ENCODE measurements around the gene RSKR. TPM values are rescaled to one million over a fixed set of nuclear protein-coding genes. Genes with fewer than 3 reads are reported as not detected.
"Not testable (repeated sequence)": the region's sequence is repeated elsewhere in the genome, so short reads cannot be mapped to it uniquely, and the experiment has no call there.

The RSKR gene
- total and polyA plus RNA-seq, 2 donors (not counting 1 experiment from before 2014, with no cell fraction given), result 20.3 to 31.9 TPM

DNA sequence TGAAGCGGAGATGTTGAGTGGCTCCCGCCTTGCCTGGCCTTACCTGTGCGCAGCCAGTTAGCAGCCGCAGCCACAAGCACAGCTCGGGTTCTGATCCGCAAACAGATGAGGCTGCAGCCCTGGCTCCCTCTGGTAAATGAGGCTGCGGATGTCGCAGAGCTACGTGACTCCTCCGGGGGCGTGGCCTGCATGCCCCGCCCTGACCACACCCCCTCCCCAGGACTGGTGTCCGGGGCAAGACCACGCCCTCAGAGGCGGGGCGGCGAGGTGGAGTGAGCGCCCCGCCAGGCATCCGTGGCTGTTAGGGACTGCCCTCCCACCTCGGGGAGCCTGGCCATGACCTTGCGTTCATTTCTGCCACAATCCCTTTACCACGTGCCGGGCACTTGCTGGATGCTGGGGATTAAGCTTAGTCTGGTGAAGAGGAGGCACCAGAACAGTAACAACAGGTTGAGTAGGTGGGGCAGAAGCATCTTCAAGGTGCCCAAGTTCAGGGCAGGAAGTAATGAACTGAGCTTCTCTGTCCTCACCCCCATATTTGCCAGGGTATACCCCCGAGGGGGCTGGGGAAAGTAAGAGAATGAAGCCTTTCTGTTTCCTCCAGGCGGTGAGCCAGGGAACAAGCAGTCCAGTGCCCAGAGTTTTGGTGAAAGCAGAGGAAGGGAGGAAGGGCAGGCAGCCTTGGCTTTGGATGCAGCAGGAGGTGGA, 37.1 kb downstream of the RSKR start, which contains the start of gene ALDOC:
TSS of gene ALDOC (minus strand) at position 138 of the 708 bp plus-strand sequence. CDS start 1,363 bp downstream, outside the sequence.
- Histone ChIP-seq H4K20me1 (ENCODE audit: control insufficient read depth, insufficient read depth, low read length, poor library complexity, severe bottlenecking) (no peaks in the 10 kb centered on the region), H3K4me1 (ENCODE audit: control insufficient read depth in 2 of 2, insufficient read depth in 2 of 2, low read length in 2 of 2) (peaks cover 16 to 27% of the 10 kb centered on the region in 2 donors), H3K36me3 (replicated peaks in 1 of 2; ENCODE audit: control extremely low read depth in 1 of 2, control insufficient read depth in 1 of 2, extremely low read depth in 1 of 2, insufficient read depth in 2 of 2, low read length in 1 of 2) (peaks cover 0 to 3% of the 10 kb centered on the region in 2 experiments), H3K9ac (ENCODE audit: low read length) (peak within 1 kb of the TSS; percentile 62), H2AFZ (ENCODE audit: insufficient read depth, low read depth, low read length, poor library complexity, severe bottlenecking) (peak within 1 kb of the TSS; percentile 87), H3K9me3 (ENCODE audit: control extremely low read depth in 1 of 3, control insufficient read depth in 2 of 3, insufficient read depth in 1 of 3, low read length in 2 of 3) (no peaks in the 10 kb centered on the region), H3K27me3 (replicated peaks in 1 of 4; ENCODE audit: control extremely low read depth in 1 of 4, control insufficient read depth in 3 of 4, insufficient read depth in 4 of 4, low read length in 3 of 4) (no peaks in the 10 kb centered on the region), H3K4me2 (replicated peaks; ENCODE audit: low read depth, low read length, poor library complexity, severe bottlenecking) (peak within 1 kb of the TSS; percentile 85), H3K4me3 (ENCODE audit: control extremely low read depth in 1 of 5, extremely low read depth in 1 of 5, insufficient read depth in 1 of 5, low read depth in 2 of 5, low read length in 4 of 5) (peak within 1 kb of the TSS in 4 of 5 experiments; percentile 36 to 58 (median 48)), H3K79me2 (ENCODE audit: control insufficient read depth, insufficient read depth, low read length) (peaks cover 46% of the 10 kb centered on the region), H3K27ac (ENCODE audit: low read length in 2 of 2) (peak within 1 kb of the TSS; percentile 34 to 72)
- TF ChIP-seq CTCF (IDR thresholded peaks at IDR 0.05) (no peak), EZH2 (IDR thresholded peaks at IDR 0.05; ENCODE audit: borderline replicate concordance, insufficient read depth, low read depth, low read length, poor library complexity, severe bottlenecking) (no peak)
- Mint-ChIP-seq H3K27me3 (no peaks in the 10 kb centered on the region), H3K9me3 (ENCODE audit: insufficient read depth) (no peaks in the 10 kb centered on the region), H3K4me3 (peak within 1 kb of the TSS; percentile 85), H3K4me1 (peaks cover 26% of the 10 kb centered on the region), H3K27ac (peak within 1 kb of the TSS; percentile 93)
- intact Hi-C loops (cut with micrococcal nuclease), result loop anchor here (1.0 to 10.0 kb wide), 4 partner anchors 22 to 138 kb away; partner anchors contain the start of genes PROCA1, RAB34, RPL23A and SPAG5
- ATAC-seq (ENCODE audit: low read depth) (peak; percentile 100), DNase-seq (peak; percentile 97)
- CTCF ChIA-PET, result interaction anchor here (0.9 to 2.5 kb wide), 6 partner anchors 10 to 150 kb away, joined by 3 to 6 read pairs (median 3); partner anchors contain the start of gene TLCD1
- POLR2A ChIA-PET, result interaction anchor here (0.6 to 1.7 kb wide), 7 partner anchors 11 to 57 kb away, joined by 3 to 8 read pairs (median 4); partner anchors contain the start of genes SPAG5 and UNC119
- WGBS (ENCODE audit: insufficient coverage), result 4% methylated on average over 20 of the region's 26 CpGs

DNA sequence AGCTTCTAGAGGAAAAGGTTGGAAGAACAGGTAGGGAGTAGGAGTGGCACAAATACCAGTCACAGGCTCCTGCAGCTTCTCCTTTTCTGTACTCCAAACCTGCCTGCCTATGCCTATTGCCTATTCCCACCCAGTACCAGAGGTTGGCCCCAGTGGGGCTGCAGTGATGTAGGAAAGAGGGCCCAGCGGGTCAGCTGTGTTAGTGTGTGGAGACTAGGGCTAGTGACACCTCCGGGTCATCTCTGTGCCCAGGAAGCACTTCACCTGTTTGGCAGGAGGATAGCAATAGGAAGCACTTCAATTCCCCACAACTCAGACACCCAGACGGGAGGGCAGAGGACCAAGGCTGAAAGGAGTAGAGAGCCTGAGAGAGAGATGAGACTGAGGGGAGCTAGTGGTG, 38.0 kb downstream of the RSKR start:
- H3K79me2 ChIP-seq (ENCODE audit: control insufficient read depth, insufficient read depth, low read length), result peaks cover 55% of the 10 kb centered on the region
- H3K27me3 ChIP-seq (replicated peaks in 1 of 4; ENCODE audit: control extremely low read depth in 1 of 4, control insufficient read depth in 3 of 4, insufficient read depth in 4 of 4, low read length in 3 of 4); H4K20me1 ChIP-seq (ENCODE audit: control insufficient read depth, insufficient read depth, low read length, poor library complexity, severe bottlenecking); H2AFZ ChIP-seq (ENCODE audit: insufficient read depth, low read depth, low read length, poor library complexity, severe bottlenecking); H3K9me3 ChIP-seq (ENCODE audit: control extremely low read depth in 1 of 3, control insufficient read depth in 2 of 3, insufficient read depth in 1 of 3, low read length in 2 of 3); ATAC-seq (ENCODE audit: low read depth); H3K9ac ChIP-seq (ENCODE audit: low read length); H3K27me3 Mint-ChIP-seq; H3K27ac ChIP-seq (ENCODE audit: low read length in 2 of 2); H3K4me3 ChIP-seq (ENCODE audit: control extremely low read depth in 1 of 5, extremely low read depth in 1 of 5, insufficient read depth in 1 of 5, low read depth in 2 of 5, low read length in 4 of 5); H3K9me3 Mint-ChIP-seq (ENCODE audit: insufficient read depth); DNase-seq; H3K36me3 ChIP-seq (replicated peaks in 1 of 2; ENCODE audit: control extremely low read depth in 1 of 2, control insufficient read depth in 1 of 2, extremely low read depth in 1 of 2, insufficient read depth in 2 of 2, low read length in 1 of 2): not testable (repeated sequence)
- H3K4me1 Mint-ChIP-seq, result peaks cover 33% of the 10 kb centered on the region
- ChIA-PET POLR2A (interaction anchor here (1.7 kb wide), 1 partner anchor 24 kb away, joined by 4 read pairs; the partner anchor contains the start of gene UNC119), CTCF (interaction anchor here (1.3 kb wide), 1 partner anchor 83 kb away, joined by 4 read pairs; no protein-coding TSS in a partner anchor)
- peak overlapping the region; percentile 32 for H3K4me2 ChIP-seq (replicated peaks; ENCODE audit: low read depth, low read length, poor library complexity, severe bottlenecking)
- intact Hi-C loops (cut with micrococcal nuclease), result loop anchor here (10.0 kb wide), 1 partner anchor 139 kb away; the partner anchor contains the start of genes PROCA1, RAB34 and RPL23A
- H3K4me3 Mint-ChIP-seq, result peak overlapping the region; percentile 85
- peak overlapping the region; percentile 57 for H3K27ac Mint-ChIP-seq
- no CpG with 5 or more reads among the region's 3 CpGs for WGBS (ENCODE audit: insufficient coverage)
- H3K4me1 ChIP-seq (ENCODE audit: control insufficient read depth in 2 of 2, insufficient read depth in 2 of 2, low read length in 2 of 2), result peaks cover 18 to 30% of the 10 kb centered on the region in 2 donors

Data from B cell (primary cell).